ENCODE measurements around the gene GCAT. TPM values are rescaled to one million over a fixed set of nuclear protein-coding genes. Genes with fewer than 3 reads are reported as not detected.
A peak's percentile ranks its signal among the peaks of the same experiment; 100 is the strongest.

Gene GCAT
- polyA plus RNA-seq, 1 donor from 2014 or later, result 13.0 TPM

- Histone ChIP-seq H3F3A (ENCODE audit: insufficient read depth, low read length, poor library complexity, severe bottlenecking) (no peaks in the 10 kb centered on the region), H3K79me2 (replicated peaks; ENCODE audit: insufficient read depth, low read length) (peaks cover 22% of the 10 kb centered on the region), H3K27me3 (ENCODE audit: insufficient read depth, low read depth, low read length) (no peaks in the 10 kb centered on the region), H3K9ac (ENCODE audit: low read length) (no peak overlapping the region), H3K9me3 (ENCODE audit: low read length) (no peaks in the 10 kb centered on the region), H2AFZ (ENCODE audit: low read depth, low read length) (no peak overlapping the region), H4K20me1 (ENCODE audit: insufficient read depth) (no peaks in the 10 kb centered on the region), H3K4me2 (ENCODE audit: low read length) (no peak overlapping the region), H3K27ac (ENCODE audit: low read length) (no peak overlapping the region), H3K9me2 (ENCODE audit: insufficient read depth, low read length) (no peaks in the 10 kb centered on the region), H3K36me3 (ENCODE audit: insufficient read depth, low read length) (no peaks in the 10 kb centered on the region), H3K4me3 (ENCODE audit: low read length) (peak overlapping the region; percentile 94)
- TF ChIP-seq MXI1 (conservative IDR thresholded peaks at IDR 0.05; ENCODE audit: poor library complexity, severe bottlenecking) (no peak), TAF1 (IDR thresholded peaks at IDR 0.05; ENCODE audit: low read depth) (no peak), EZH2 (IDR thresholded peaks at IDR 0.05; ENCODE audit: borderline replicate concordance, insufficient read depth, low read length, poor library complexity, severe bottlenecking) (no peak), POLR2AphosphoS5 (IDR thresholded peaks at IDR 0.05) (no peak), EP300 (conservative IDR thresholded peaks at IDR 0.05; ENCODE audit: poor library complexity, severe bottlenecking) (no peak), RAD21 (conservative IDR thresholded peaks at IDR 0.05) (no peak), SMC3 (conservative IDR thresholded peaks at IDR 0.05; ENCODE audit: poor library complexity) (no peak), CTCF (IDR thresholded peaks at IDR 0.05; ENCODE audit: poor library complexity, severe bottlenecking) (no peak), REST (IDR thresholded peaks at IDR 0.05; ENCODE audit: borderline replicate concordance) (no peak)
Observed at GRCh38 chr22:37850801-37851200, 43.1 kb downstream of the GCAT start.

GRCh38 chr22:37852418-37852817 is 44.7 kb downstream of the GCAT start:
- no peak overlapping the region for H3K4me3 ChIP-seq (ENCODE audit: low read length)
- no peak overlapping the region for H3K4me2 ChIP-seq (ENCODE audit: low read length)
- H3K9ac ChIP-seq (ENCODE audit: low read length), result no peak overlapping the region
- H3K27me3 ChIP-seq (ENCODE audit: insufficient read depth, low read depth, low read length), result no peaks in the 10 kb centered on the region
- peaks cover 22% of the 10 kb centered on the region for H3K79me2 ChIP-seq (replicated peaks; ENCODE audit: insufficient read depth, low read length)
- TF ChIP-seq RAD21 (conservative IDR thresholded peaks at IDR 0.05) (no peak), EP300 (conservative IDR thresholded peaks at IDR 0.05; ENCODE audit: poor library complexity, severe bottlenecking) (no peak), CTCF (IDR thresholded peaks at IDR 0.05; ENCODE audit: poor library complexity, severe bottlenecking) (no peak), REST (IDR thresholded peaks at IDR 0.05; ENCODE audit: borderline replicate concordance) (no peak), TAF1 (IDR thresholded peaks at IDR 0.05; ENCODE audit: low read depth) (no peak), POLR2AphosphoS5 (IDR thresholded peaks at IDR 0.05) (no peak), SMC3 (conservative IDR thresholded peaks at IDR 0.05; ENCODE audit: poor library complexity) (no peak), EZH2 (IDR thresholded peaks at IDR 0.05; ENCODE audit: borderline replicate concordance, insufficient read depth, low read length, poor library complexity, severe bottlenecking) (no peak), MXI1 (conservative IDR thresholded peaks at IDR 0.05; ENCODE audit: poor library complexity, severe bottlenecking) (no peak)
- H3K9me2 ChIP-seq (ENCODE audit: insufficient read depth, low read length), result no peaks in the 10 kb centered on the region
- no peak overlapping the region for H3K27ac ChIP-seq (ENCODE audit: low read length)
- H3F3A ChIP-seq (ENCODE audit: insufficient read depth, low read length, poor library complexity, severe bottlenecking), result no peaks in the 10 kb centered on the region
- no peak overlapping the region for H2AFZ ChIP-seq (ENCODE audit: low read depth, low read length)
- no peaks in the 10 kb centered on the region for H4K20me1 ChIP-seq (ENCODE audit: insufficient read depth)
- no peaks in the 10 kb centered on the region for H3K9me3 ChIP-seq (ENCODE audit: low read length)
- H3K36me3 ChIP-seq (ENCODE audit: insufficient read depth, low read length), result no peaks in the 10 kb centered on the region

Data from neural cell (in vitro differentiated cells).